OCI-LY7 (cell line): ENCODE results near the gene ANKLE1.

Experiments used
- CTCF ChIP-seq: fragments of 200-600 bp; sonication (generic); conservative IDR thresholded peaks from 2 replicates; pipeline ENCODE4 v1.5.1; 2014; ENCODE audit warnings: mild to moderate bottlenecking, antibody characterized with exemption, low read length, moderate library complexity, mixed read lengths
- EZH2phosphoT487 ChIP-seq: fragments of 200-600 bp; sonication (generic); IDR thresholded peaks from 2 replicates; pipeline ENCODE4 v1.6.1; 2018; ENCODE audit warnings: low read depth, borderline replicate concordance, mild to moderate bottlenecking, mixed run types, antibody characterized with exemption, low read length, moderate library complexity, mixed read lengths

- TF ChIP-seq EZH2phosphoT487 (no peak), CTCF (no peak)
These were observed 32.4 kb downstream of the ANKLE1 start for GRCh38 chr19:17314007-17314593.
